Fibroblast of the aortic adventitia (primary cell): ENCODE data around the gene CSNK1D. TPM values are rescaled to one million over a fixed set of nuclear protein-coding genes. Genes with fewer than 3 reads are reported as not detected.
"Not testable (repeated sequence)": the region's sequence is repeated elsewhere in the genome, so short reads cannot be mapped to it uniquely, and the experiment has no call there.

Experiments
- DNase-seq: peaks from one replicate; pipeline ENCODE4 v3.0.0-alpha.2; 2010; ENCODE audit warnings: low read depth
- H3K4me3 ChIP-seq: 2 replicates; pipeline ENCODE4 v1.5.1; 2011; ENCODE audit warnings: low read depth, mild to moderate bottlenecking, control low read depth, low read length, moderate library complexity
- CTCF ChIP-seq: IDR thresholded peaks from 2 replicates; pipeline ENCODE4 v1.5.1; 2011; ENCODE audit warnings: mild to moderate bottlenecking, low read length, control low read depth, inconsistent platforms; ENCODE audit not compliant: insufficient read depth
- total RNA-seq: library from RNA; depleted of rRNA; stranded (reverse); fragments of >200 nt; gene quantifications from 2 replicates; pipeline ENCODE4 v1.2.3, GENCODE V29; 2012; ENCODE audit warnings: low replicate concordance

The CSNK1D gene
- total RNA-seq, 1 donor: 52.7 TPM

GRCh38 chr17:82263641-82264040 is 9.9 kb downstream of the CSNK1D start:
- no peak for TF ChIP-seq CTCF
- no peak overlapping the region for H3K4me3 ChIP-seq
- no peak for DNase-seq

- no peak overlapping the region for H3K4me3 ChIP-seq
- TF ChIP-seq CTCF: no peak
- no peak for DNase-seq
Measured at GRCh38 chr17:82262344-82262743, 11.2 kb downstream of the CSNK1D start.

- DNase-seq, H3K4me3 ChIP-seq: not testable (repeated sequence)
Measured at GRCh38 chr17:82259972-82260961, 13.2 kb downstream of the CSNK1D start.

- DNase-seq: no peak
- no peak for TF ChIP-seq CTCF
- H3K4me3 ChIP-seq: no peak overlapping the region
Measured at GRCh38 chr17:82258555-82258954, 14.9 kb downstream of the CSNK1D start.

GRCh38 chr17:82257473-82257872 is 16.0 kb downstream of the CSNK1D start:
- DNase-seq: no peak
- H3K4me3 ChIP-seq: no peak overlapping the region
- no peak for TF ChIP-seq CTCF

- TF ChIP-seq CTCF: no peak
- no peak for DNase-seq
- H3K4me3 ChIP-seq: no peak overlapping the region
Measured at GRCh38 chr17:82256242-82256885, 17.1 kb downstream of the CSNK1D start.

GRCh38 chr17:82255402-82255972 is 18.0 kb downstream of the CSNK1D start:
- no peak overlapping the region for H3K4me3 ChIP-seq
- TF ChIP-seq CTCF: no peak
- DNase-seq: no peak

- not testable (repeated sequence) for H3K4me3 ChIP-seq, DNase-seq
Measured at GRCh38 chr17:82254746-82255145, 18.8 kb downstream of the CSNK1D start.

- not testable (repeated sequence) for DNase-seq, H3K4me3 ChIP-seq
Measured at GRCh38 chr17:82254096-82254495, 19.4 kb downstream of the CSNK1D start.
